ENCODE measurements around the gene C2orf72. TPM values are rescaled to one million over a fixed set of nuclear protein-coding genes. Genes with fewer than 3 reads are reported as not detected.
A peak's percentile ranks its signal among the peaks of the same experiment; 100 is the strongest.

Gene C2orf72
- total RNA-seq, result 1 to 10 TPM in 2 of 4 donors, under 1 TPM in 1, not detected in 1; 0.21 to 1.6 (median 1.1) TPM

DNA sequence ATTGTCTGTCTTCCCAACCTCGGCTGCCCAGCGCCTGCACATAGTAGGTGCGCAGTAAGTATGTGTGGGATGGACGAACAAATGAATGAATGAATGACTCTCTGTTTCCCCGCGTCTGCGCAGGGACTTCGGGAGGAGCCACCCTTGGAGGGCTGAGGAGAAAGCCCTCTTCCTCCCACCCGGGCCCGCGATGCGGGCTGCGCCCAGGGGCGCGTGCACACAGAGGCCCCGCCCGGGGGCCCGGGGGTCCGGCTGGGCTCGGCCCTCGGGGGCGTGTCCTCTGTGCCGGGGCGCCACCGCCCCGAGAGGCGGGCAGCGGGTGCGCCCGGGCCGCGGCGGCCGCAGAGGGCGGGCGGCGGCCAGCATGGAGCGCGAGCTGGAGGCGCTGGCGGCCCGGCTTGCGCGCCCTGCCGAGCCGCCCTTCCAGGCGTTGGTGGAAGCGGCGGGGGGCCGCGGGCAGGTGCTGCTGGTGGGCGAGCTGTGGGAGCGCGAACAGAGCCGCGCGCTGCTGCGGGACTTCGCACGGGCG is at the start of gene C2orf72:
Gene C2orf72 (plus strand): TSS at position 322 of the 529 bp plus-strand sequence. CDS start 43 bp downstream, at position 365.
- TF ChIP-seq POLR2A (IDR thresholded peaks at IDR 0.05), result no peak
- TF ChIP-seq CTCF (IDR thresholded peaks at IDR 0.05), result no peak
- H3K27ac ChIP-seq, result no peak within 1 kb of the TSS
- H3K36me3 ChIP-seq, result no peaks in the 10 kb centered on the region
- WGBS, 2 donors, result no CpG with 5 or more reads among the region's 61 CpGs
- no peak for DNase-seq
- intact Hi-C loops (cut with DNase I), result no loop called here
- peaks cover 0 to 15% (median 11%) of the 10 kb centered on the region in 3 donors for H3K4me1 ChIP-seq
- H3K4me3 ChIP-seq, result peak within 1 kb of the TSS; percentile 12 to 61 (median 29)
- H3K27me3 ChIP-seq, result peaks cover 0 to 94% (median 10%) of the 10 kb centered on the region in 4 donors
- H3K9me3 ChIP-seq, result no peaks in the 10 kb centered on the region

DNA sequence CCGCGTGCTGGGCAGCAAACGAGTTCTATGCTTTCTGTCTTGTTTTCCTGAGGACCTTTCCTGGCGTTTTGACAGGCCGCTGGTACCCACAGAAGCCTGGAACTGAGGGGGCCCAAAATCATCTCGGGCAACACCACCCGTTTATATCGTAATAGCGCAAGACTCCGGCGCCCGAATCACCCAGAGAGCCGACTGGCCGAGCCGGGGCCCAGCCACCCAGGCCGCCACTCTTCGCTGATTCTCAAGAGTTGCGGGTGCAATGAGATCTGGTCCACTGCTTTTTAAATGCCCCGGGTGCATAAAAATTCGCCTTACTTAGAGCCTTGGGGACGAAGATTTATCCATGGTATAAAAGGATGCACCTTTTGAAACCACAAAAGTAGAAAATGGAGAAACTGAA is 47.6 kb upstream of the C2orf72 start:
- peaks cover 0 to 62% (median 0%) of the 10 kb centered on the region in 4 donors for H3K27me3 ChIP-seq

GRCh38 chr2:230990131-230990898 is 47.0 kb upstream of the C2orf72 start:
- H3K9me3 ChIP-seq, result no peaks in the 10 kb centered on the region
- no peak overlapping the region for H3K4me3 ChIP-seq
- intact Hi-C loops (cut with DNase I), result no loop called here
- DNase-seq, result no peak
- peaks cover 4 to 10% (median 5%) of the 10 kb centered on the region in 3 donors for H3K4me1 ChIP-seq
- TF ChIP-seq POLR2A (IDR thresholded peaks at IDR 0.05) (no peak), CTCF (IDR thresholded peaks at IDR 0.05) (no peak)
- H3K36me3 ChIP-seq, result no peaks in the 10 kb centered on the region
- 70 to 72% methylated on average over 10 to 12 of the region's 70 CpGs for WGBS, 2 donors
- H3K27me3 ChIP-seq, result peaks cover 0 to 68% (median 0%) of the 10 kb centered on the region in 4 donors
- H3K27ac ChIP-seq, result no peak overlapping the region

More for the DNA sequence above, 47.6 kb upstream of the C2orf72 start:
- intact Hi-C loops (cut with DNase I), result loop anchor here (5.0 kb wide), 3 partner anchors 87 to 162 kb away; no protein-coding TSS in a partner anchor
- H3K4me3 ChIP-seq, result no peak overlapping the region
- no peak overlapping the region for H3K27ac ChIP-seq
- DNase-seq, result no peak
- peaks cover 4 to 10% (median 5%) of the 10 kb centered on the region in 3 donors for H3K4me1 ChIP-seq
- H3K9me3 ChIP-seq, result no peaks in the 10 kb centered on the region
- TF ChIP-seq CTCF (IDR thresholded peaks at IDR 0.05), result no peak
- TF ChIP-seq POLR2A (IDR thresholded peaks at IDR 0.05), result no peak
- H3K36me3 ChIP-seq, result no peaks in the 10 kb centered on the region
- WGBS, 2 donors, result 92 to 93% methylated on average over 18 to 21 of the region's 21 CpGs

DNA sequence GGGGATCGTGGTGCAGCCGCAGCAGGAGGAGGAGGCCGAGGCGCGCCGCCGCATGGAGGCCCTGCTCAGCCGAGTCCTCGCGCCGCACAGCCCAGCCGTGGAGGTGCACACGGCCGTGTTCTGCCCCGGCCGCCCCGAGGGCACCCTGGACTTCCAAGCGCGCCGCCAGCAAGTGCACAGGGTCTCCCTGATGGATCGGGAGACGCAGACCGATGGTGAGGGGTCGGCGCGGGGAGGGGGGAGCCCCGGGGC is 46.5 kb upstream of the C2orf72 start:
- intact Hi-C loops (cut with DNase I), result no loop called here
- no peaks in the 10 kb centered on the region for H3K36me3 ChIP-seq
- no peaks in the 10 kb centered on the region for H3K9me3 ChIP-seq
- H3K4me3 ChIP-seq, result no peak overlapping the region
- WGBS, 2 donors, result no CpG with 5 or more reads among the region's 27 CpGs
- DNase-seq, result no peak
- TF ChIP-seq POLR2A (IDR thresholded peaks at IDR 0.05) (no peak), CTCF (IDR thresholded peaks at IDR 0.05) (no peak)
- peaks cover 0 to 73% (median 0%) of the 10 kb centered on the region in 4 donors for H3K27me3 ChIP-seq
- H3K27ac ChIP-seq, result no peak overlapping the region
- peaks cover 4 to 10% (median 5%) of the 10 kb centered on the region in 3 donors for H3K4me1 ChIP-seq

DNA sequence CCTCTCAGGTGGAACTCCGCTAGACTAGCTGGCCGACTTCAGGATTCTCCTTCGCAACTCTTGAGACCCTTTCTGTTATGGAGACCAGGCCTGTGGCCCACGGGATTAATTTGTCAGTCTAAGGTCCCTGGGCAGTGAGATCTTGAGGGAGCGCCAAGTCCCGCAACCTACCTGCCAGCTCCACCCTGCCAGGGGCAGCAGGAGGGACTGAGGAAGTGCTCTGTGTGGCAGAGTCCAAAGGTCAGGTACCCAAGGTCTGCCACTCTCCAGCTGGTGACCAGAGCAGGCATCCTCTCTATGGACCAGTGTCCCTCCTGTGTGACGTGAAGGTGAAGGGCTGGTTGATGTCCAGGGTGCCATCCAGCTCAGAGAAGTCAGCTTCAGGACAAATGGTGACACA is 45.7 kb upstream of the C2orf72 start:
- Histone ChIP-seq H3K9me3 (no peaks in the 10 kb centered on the region), H3K27ac (no peak overlapping the region), H3K36me3 (no peaks in the 10 kb centered on the region), H3K4me3 (no peak overlapping the region), H3K27me3 (peaks cover 0 to 74% (median 0%) of the 10 kb centered on the region in 4 donors), H3K4me1 (peaks cover 4 to 9% (median 5%) of the 10 kb centered on the region in 3 donors)
- intact Hi-C loops (cut with DNase I), result no loop called here
- no peak for TF ChIP-seq CTCF (IDR thresholded peaks at IDR 0.05)
- no peak for TF ChIP-seq POLR2A (IDR thresholded peaks at IDR 0.05)
- no peak for DNase-seq
- WGBS, 2 donors, result 81 to 85% methylated on average over 6 to 7 of the region's 7 CpGs
